Sigmoid colon (tissue), 4 donors: ENCODE data around the gene SMYD3.

Source experiments
- EP300 ChIP-seq, 4 donors: sonication (generic); formaldehyde crosslinking; IDR thresholded peaks; one replicate each; pipeline ENCODE4 v1.6.1; 2017; ENCODE audit warnings: antibody characterized with exemption in 4 of 4
- POLR2AphosphoS5 ChIP-seq, 4 donors: sonication (generic); formaldehyde crosslinking; IDR thresholded peaks; one replicate each; pipeline ENCODE4 v1.6.1; 2017; ENCODE audit warnings: antibody characterized with exemption in 4 of 4
- TF ChIP-seq, protein P1 (sequence below), 4 experiments: fragments of 450-650 bp in 3 of 4; fragments of 200-600 bp in 1 of 4; IDR thresholded peaks; one replicate each; pipeline ENCODE4 v1.5.1; 2016 to 2019; ENCODE audit warnings: antibody characterized with exemption in 4 of 4, mild to moderate bottlenecking in 3 of 4, moderate library complexity in 2 of 4

GRCh38 chr1:246515390-246516005 is 8.4 kb upstream of the SMYD3 start:
- TF ChIP-seq, protein P1, sequence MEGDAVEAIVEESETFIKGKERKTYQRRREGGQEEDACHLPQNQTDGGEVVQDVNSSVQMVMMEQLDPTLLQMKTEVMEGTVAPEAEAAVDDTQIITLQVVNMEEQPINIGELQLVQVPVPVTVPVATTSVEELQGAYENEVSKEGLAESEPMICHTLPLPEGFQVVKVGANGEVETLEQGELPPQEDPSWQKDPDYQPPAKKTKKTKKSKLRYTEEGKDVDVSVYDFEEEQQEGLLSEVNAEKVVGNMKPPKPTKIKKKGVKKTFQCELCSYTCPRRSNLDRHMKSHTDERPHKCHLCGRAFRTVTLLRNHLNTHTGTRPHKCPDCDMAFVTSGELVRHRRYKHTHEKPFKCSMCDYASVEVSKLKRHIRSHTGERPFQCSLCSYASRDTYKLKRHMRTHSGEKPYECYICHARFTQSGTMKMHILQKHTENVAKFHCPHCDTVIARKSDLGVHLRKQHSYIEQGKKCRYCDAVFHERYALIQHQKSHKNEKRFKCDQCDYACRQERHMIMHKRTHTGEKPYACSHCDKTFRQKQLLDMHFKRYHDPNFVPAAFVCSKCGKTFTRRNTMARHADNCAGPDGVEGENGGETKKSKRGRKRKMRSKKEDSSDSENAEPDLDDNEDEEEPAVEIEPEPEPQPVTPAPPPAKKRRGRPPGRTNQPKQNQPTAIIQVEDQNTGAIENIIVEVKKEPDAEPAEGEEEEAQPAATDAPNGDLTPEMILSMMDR (IDR thresholded peaks at IDR 0.05): no peak
- no peak for TF ChIP-seq EP300 (IDR thresholded peaks at IDR 0.05)
- no peak for TF ChIP-seq POLR2AphosphoS5 (IDR thresholded peaks at IDR 0.05)
